Activated naive CD4-positive, alpha-beta T cell treated with anti-CD3 and anti-CD28 coated beads, Interleukin-2, amount 50 U/mL, for 24 hours (primary cell): Measurements from ENCODE around the gene MAP2K7.

ENCODE experiments used
- H3K27ac Mint-ChIP-seq: one replicate; pipeline ENCODE4 v1.8.0; 2021; ENCODE audit warnings: mild to moderate bottlenecking, mixed read lengths
- H3K27me3 Mint-ChIP-seq: one replicate; pipeline ENCODE4 v1.8.0; 2021; ENCODE audit warnings: mixed read lengths
- H3K36me3 Mint-ChIP-seq: one replicate; pipeline ENCODE4 v1.8.0; 2021; ENCODE audit warnings: mixed read lengths
- H3K4me1 Mint-ChIP-seq: one replicate; pipeline ENCODE4 v1.8.0; 2021; ENCODE audit warnings: mixed read lengths
- H3K4me3 Mint-ChIP-seq: one replicate; pipeline ENCODE4 v1.8.0; 2021; ENCODE audit warnings: mild to moderate bottlenecking, mixed read lengths
- H3K9me3 Mint-ChIP-seq: one replicate; pipeline ENCODE4 v1.8.0; 2021; ENCODE audit warnings: mixed read lengths

Gene MAP2K7

GRCh38 chr19:7863971-7864689, 39.5 kb upstream of the MAP2K7 start:
- Mint-ChIP-seq H3K4me1 (peaks cover 14% of the 10 kb centered on the region), H3K4me3 (peak overlapping the region; percentile 3), H3K27ac (no peak overlapping the region), H3K27me3 (no peaks in the 10 kb centered on the region), H3K9me3 (no peaks in the 10 kb centered on the region), H3K36me3 (peaks cover 1% of the 10 kb centered on the region)

- H3K27me3 Mint-ChIP-seq: no peaks in the 10 kb centered on the region
- peaks cover 1% of the 10 kb centered on the region for H3K36me3 Mint-ChIP-seq
- no peak overlapping the region for H3K27ac Mint-ChIP-seq
- H3K4me1 Mint-ChIP-seq: peaks cover 14% of the 10 kb centered on the region
- no peak overlapping the region for H3K4me3 Mint-ChIP-seq
- H3K9me3 Mint-ChIP-seq: no peaks in the 10 kb centered on the region
Observed at GRCh38 chr19:7864690-7865074, 39.0 kb upstream of the MAP2K7 start.

- peaks cover 1% of the 10 kb centered on the region for H3K36me3 Mint-ChIP-seq
- no peak overlapping the region for H3K4me3 Mint-ChIP-seq
- H3K4me1 Mint-ChIP-seq: peaks cover 14% of the 10 kb centered on the region
- no peak overlapping the region for H3K27ac Mint-ChIP-seq
- no peaks in the 10 kb centered on the region for H3K27me3 Mint-ChIP-seq
- no peaks in the 10 kb centered on the region for H3K9me3 Mint-ChIP-seq
Observed at GRCh38 chr19:7865262-7865911, 38.3 kb upstream of the MAP2K7 start.

- no peaks in the 10 kb centered on the region for H3K9me3 Mint-ChIP-seq
- H3K27ac Mint-ChIP-seq: no peak overlapping the region
- peaks cover 4% of the 10 kb centered on the region for H3K27me3 Mint-ChIP-seq
- H3K36me3 Mint-ChIP-seq: no peaks in the 10 kb centered on the region
- H3K4me1 Mint-ChIP-seq: peaks cover 19% of the 10 kb centered on the region
- H3K4me3 Mint-ChIP-seq: no peak overlapping the region
Observed at GRCh38 chr19:7866399-7867091, 37.1 kb upstream of the MAP2K7 start.

GRCh38 chr19:7867092-7867844, 36.4 kb upstream of the MAP2K7 start:
- no peak overlapping the region for H3K27ac Mint-ChIP-seq
- peaks cover 11% of the 10 kb centered on the region for H3K27me3 Mint-ChIP-seq
- H3K4me3 Mint-ChIP-seq: peak overlapping the region; percentile 15
- no peaks in the 10 kb centered on the region for H3K9me3 Mint-ChIP-seq
- H3K36me3 Mint-ChIP-seq: no peaks in the 10 kb centered on the region
- H3K4me1 Mint-ChIP-seq: peaks cover 26% of the 10 kb centered on the region

- H3K9me3 Mint-ChIP-seq: no peaks in the 10 kb centered on the region
- peaks cover 11% of the 10 kb centered on the region for H3K27me3 Mint-ChIP-seq
- peaks cover 27% of the 10 kb centered on the region for H3K4me1 Mint-ChIP-seq
- no peak overlapping the region for H3K27ac Mint-ChIP-seq
- H3K4me3 Mint-ChIP-seq: peak overlapping the region; percentile 79
- H3K36me3 Mint-ChIP-seq: no peaks in the 10 kb centered on the region
Observed at GRCh38 chr19:7868326-7868670, 35.4 kb upstream of the MAP2K7 start.

- no peaks in the 10 kb centered on the region for H3K36me3 Mint-ChIP-seq
- peak overlapping the region; percentile 10 for H3K27ac Mint-ChIP-seq
- H3K27me3 Mint-ChIP-seq: peaks cover 12% of the 10 kb centered on the region
- H3K9me3 Mint-ChIP-seq: no peaks in the 10 kb centered on the region
- peak overlapping the region; percentile 79 for H3K4me3 Mint-ChIP-seq
- peaks cover 30% of the 10 kb centered on the region for H3K4me1 Mint-ChIP-seq
Observed at GRCh38 chr19:7868671-7869452, 34.8 kb upstream of the MAP2K7 start.

GRCh38 chr19:7869453-7869909, 34.2 kb upstream of the MAP2K7 start:
- peaks cover 12% of the 10 kb centered on the region for H3K27me3 Mint-ChIP-seq
- no peaks in the 10 kb centered on the region for H3K36me3 Mint-ChIP-seq
- H3K27ac Mint-ChIP-seq: no peak overlapping the region
- peaks cover 30% of the 10 kb centered on the region for H3K4me1 Mint-ChIP-seq
- no peaks in the 10 kb centered on the region for H3K9me3 Mint-ChIP-seq
- H3K4me3 Mint-ChIP-seq: peak overlapping the region; percentile 61

GRCh38 chr19:7869910-7870511, 33.7 kb upstream of the MAP2K7 start:
- no peak overlapping the region for H3K27ac Mint-ChIP-seq
- H3K36me3 Mint-ChIP-seq: no peaks in the 10 kb centered on the region
- H3K4me1 Mint-ChIP-seq: peaks cover 28% of the 10 kb centered on the region
- peak overlapping the region; percentile 62 for H3K4me3 Mint-ChIP-seq
- no peaks in the 10 kb centered on the region for H3K9me3 Mint-ChIP-seq
- H3K27me3 Mint-ChIP-seq: peaks cover 12% of the 10 kb centered on the region

- no peaks in the 10 kb centered on the region for H3K9me3 Mint-ChIP-seq
- H3K4me3 Mint-ChIP-seq: peak overlapping the region; percentile 74
- no peak overlapping the region for H3K27ac Mint-ChIP-seq
- H3K4me1 Mint-ChIP-seq: peaks cover 23% of the 10 kb centered on the region
- H3K27me3 Mint-ChIP-seq: peaks cover 12% of the 10 kb centered on the region
- no peaks in the 10 kb centered on the region for H3K36me3 Mint-ChIP-seq
Observed at GRCh38 chr19:7870571-7871436, 32.9 kb upstream of the MAP2K7 start.

- Mint-ChIP-seq H3K4me1 (peaks cover 23% of the 10 kb centered on the region), H3K27ac (peak overlapping the region; percentile 71), H3K36me3 (no peaks in the 10 kb centered on the region), H3K4me3 (peak overlapping the region; percentile 74), H3K27me3 (peaks cover 12% of the 10 kb centered on the region), H3K9me3 (no peaks in the 10 kb centered on the region)
Observed at GRCh38 chr19:7871437-7872305, 32.0 kb upstream of the MAP2K7 start.

- no peaks in the 10 kb centered on the region for H3K36me3 Mint-ChIP-seq
- peak overlapping the region; percentile 36 for H3K4me3 Mint-ChIP-seq
- peaks cover 23% of the 10 kb centered on the region for H3K4me1 Mint-ChIP-seq
- H3K27me3 Mint-ChIP-seq: peaks cover 12% of the 10 kb centered on the region
- no peaks in the 10 kb centered on the region for H3K9me3 Mint-ChIP-seq
- no peak overlapping the region for H3K27ac Mint-ChIP-seq
Observed at GRCh38 chr19:7872306-7873204, 31.1 kb upstream of the MAP2K7 start.
